ENCODE measurements around the gene KNSTRN. TPM values are rescaled to one million over a fixed set of nuclear protein-coding genes. Genes with fewer than 3 reads are reported as not detected.

KNSTRN gene
- total and polyA plus RNA-seq, 2 of the 13 experiments (the other 11 are each of a cell fraction or from before 2014, with no cell fraction given): 20.3 to 62.3 TPM

DNA sequence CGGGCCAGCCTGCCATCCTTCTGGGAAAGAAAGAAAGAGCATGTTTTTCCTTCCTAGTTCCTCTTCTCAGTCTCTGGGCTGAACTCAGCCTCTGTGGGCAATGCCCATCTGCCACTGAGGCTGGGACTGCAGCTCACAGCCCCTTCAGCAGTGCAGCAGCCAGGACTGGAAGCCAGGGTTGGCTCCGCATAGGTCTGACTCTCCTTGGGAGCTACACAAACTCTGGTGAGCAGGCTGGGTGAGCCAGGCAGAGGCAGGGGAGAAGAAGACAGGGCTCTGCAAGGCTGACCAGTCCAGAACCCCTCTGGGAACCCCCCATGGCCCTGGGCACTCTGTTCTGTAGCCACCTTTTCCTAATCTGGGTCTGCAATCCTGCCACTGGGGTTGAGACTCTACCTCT lies 20.9 kb upstream of the KNSTRN start:
- no peaks in the 10 kb centered on the region for H4K20me1 ChIP-seq (ENCODE audit: insufficient read depth, low read length)
- no TSS peak for BruUV-seq (replicated peaks)
- H3K27me3 ChIP-seq (ENCODE audit: control insufficient read depth in 1 of 2, insufficient read depth in 2 of 2, low read length in 2 of 2): peaks cover 11 to 75% of the 10 kb centered on the region in 2 experiments
- no peaks in the 10 kb centered on the region for H3K9me3 ChIP-seq (ENCODE audit: low read length)
- peaks cover 9% of the 10 kb centered on the region for H3K4me1 ChIP-seq (ENCODE audit: insufficient read depth, low read length)
- H3K36me3 ChIP-seq (replicated peaks in 1 of 2; ENCODE audit: control insufficient read depth in 1 of 2, insufficient read depth in 2 of 2, low read length in 2 of 2): no peaks in the 10 kb centered on the region
- CTCF ChIA-PET (ENCODE audit: low intra/inter-chr PET ratio, low total read pairs): no interaction called here
- intact Hi-C loops (cut with micrococcal nuclease; ENCODE audit: unreplicated experiment) (no loop called here), in situ Hi-C loops (cut with HindIII; ENCODE audit: extremely low pct_ligation_motif_present, low pct_unique_long_range_greater_than_20kb) (no loop called here)
- H3K27ac ChIP-seq (ENCODE audit: extremely low read length, insufficient read depth, low read length): no peak overlapping the region
- no peak for TF ChIP-seq ZNF7 (CRISPR knock-in tag; IDR thresholded peaks at IDR 0.05)
- H3K4me3 ChIP-seq (replicated peaks in 1 of 3; ENCODE audit: insufficient read depth in 1 of 3, low read depth in 2 of 3, low read length in 3 of 3): no peak overlapping the region
- H3K79me2 ChIP-seq (ENCODE audit: insufficient read depth, low read length): no peaks in the 10 kb centered on the region
- H2AFZ ChIP-seq (ENCODE audit: low read length): no peak overlapping the region
- H3K9ac ChIP-seq (ENCODE audit: insufficient read depth, low read depth, low read length): no peak overlapping the region
- FAIRE-seq (no peak), ATAC-seq (no peak), DNase-seq (ENCODE audit: low spot score) (no peak)
- no peak overlapping the region for H3K4me2 ChIP-seq (ENCODE audit: low read depth, low read length)
- POLR2A ChIA-PET: no interaction called here
- WGBS (ENCODE audit: low lambda C conversion rate): 58% methylated on average over 2 of the region's 2 CpGs

GRCh38 chr15:40363611-40364010 lies 18.9 kb upstream of the KNSTRN start:
- TF ChIP-seq MTF2 (CRISPR knock-in tag; IDR thresholded peaks at IDR 0.05; ENCODE audit: borderline replicate concordance): no peak
- in situ Hi-C loops (cut with HindIII; ENCODE audit: extremely low pct_ligation_motif_present, low pct_unique_long_range_greater_than_20kb): no loop called here

DNA sequence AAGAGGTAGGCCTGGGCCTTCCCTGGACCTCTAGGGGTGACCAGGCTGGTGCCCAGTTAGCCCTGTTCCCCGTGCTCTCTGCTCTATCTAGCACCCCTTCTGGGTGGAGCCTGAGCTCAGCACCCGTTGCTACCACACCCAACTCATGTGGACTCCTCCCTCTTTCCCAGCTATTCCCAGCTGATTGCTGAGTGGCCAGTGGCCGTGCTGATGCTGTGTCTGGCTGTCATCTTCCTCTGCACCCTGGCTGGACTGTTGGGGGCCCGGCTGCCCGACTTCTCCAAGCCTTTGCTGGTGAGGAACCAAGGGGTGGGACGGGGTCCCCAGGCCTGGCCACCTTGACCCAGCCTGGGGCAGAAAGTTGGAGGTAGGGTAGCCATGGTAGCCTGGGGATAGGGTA lies 18.3 kb upstream of the KNSTRN start:
- H3K79me2 ChIP-seq (ENCODE audit: insufficient read depth, low read length): no peaks in the 10 kb centered on the region
- no peaks in the 10 kb centered on the region for H3K36me3 ChIP-seq (replicated peaks in 1 of 2; ENCODE audit: control insufficient read depth in 1 of 2, insufficient read depth in 2 of 2, low read length in 2 of 2)
- intact Hi-C loops (cut with micrococcal nuclease; ENCODE audit: unreplicated experiment) (no loop called here), in situ Hi-C loops (cut with HindIII; ENCODE audit: extremely low pct_ligation_motif_present, low pct_unique_long_range_greater_than_20kb) (no loop called here)
- no peak overlapping the region for H2AFZ ChIP-seq (ENCODE audit: low read length)
- DNase-seq (ENCODE audit: low spot score): no peak
- H4K20me1 ChIP-seq (ENCODE audit: insufficient read depth, low read length): no peaks in the 10 kb centered on the region
- ATAC-seq: no peak
- peaks cover 13 to 78% of the 10 kb centered on the region in 2 experiments for H3K27me3 ChIP-seq (ENCODE audit: control insufficient read depth in 1 of 2, insufficient read depth in 2 of 2, low read length in 2 of 2)
- POLR2A ChIA-PET: no interaction called here
- no peak overlapping the region for H3K27ac ChIP-seq (ENCODE audit: extremely low read length, insufficient read depth, low read length)
- H3K9me3 ChIP-seq (ENCODE audit: low read length): no peaks in the 10 kb centered on the region
- H3K4me2 ChIP-seq (ENCODE audit: low read depth, low read length): no peak overlapping the region
- WGBS (ENCODE audit: low lambda C conversion rate): 2% methylated on average over 6 of the region's 6 CpGs
- no peak for FAIRE-seq
- no peak overlapping the region for H3K9ac ChIP-seq (ENCODE audit: insufficient read depth, low read depth, low read length)
- H3K4me3 ChIP-seq (replicated peaks in 1 of 3; ENCODE audit: insufficient read depth in 1 of 3, low read depth in 2 of 3, low read length in 3 of 3): no peak overlapping the region
- TF ChIP-seq, protein P1, sequence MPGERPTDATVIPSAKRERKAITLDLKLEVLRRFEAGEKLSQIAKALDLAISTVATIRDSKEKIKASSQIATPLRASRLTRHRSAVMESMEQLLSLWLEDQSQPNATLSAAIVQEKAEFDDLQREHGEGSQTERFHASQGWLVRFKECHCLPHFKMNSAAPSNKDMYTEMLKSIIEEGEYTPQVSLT (CRISPR knock-in tag; IDR thresholded peaks at IDR 0.05; ENCODE audit: borderline replicate concordance, low read depth): no peak
- no peak for TF ChIP-seq ZNF30 (CRISPR knock-in tag; IDR thresholded peaks at IDR 0.05)
- no peak for TF ChIP-seq KAT8 (CRISPR knock-in tag; IDR thresholded peaks at IDR 0.05)
- BruUV-seq (replicated peaks): no TSS peak
- no peaks in the 10 kb centered on the region for H3K4me1 ChIP-seq (ENCODE audit: insufficient read depth, low read length)
- CTCF ChIA-PET (ENCODE audit: low intra/inter-chr PET ratio, low total read pairs): no interaction called here

More at GRCh38 chr15:40363611-40364010, 18.9 kb upstream of the KNSTRN start:
- POLR2A ChIA-PET: no interaction called here
- H3K4me3 ChIP-seq (replicated peaks in 1 of 3; ENCODE audit: insufficient read depth in 1 of 3, low read depth in 2 of 3, low read length in 3 of 3): no peak overlapping the region
- FAIRE-seq (no peak), ATAC-seq (no peak), DNase-seq (ENCODE audit: low spot score) (no peak)
- CTCF ChIA-PET (ENCODE audit: low intra/inter-chr PET ratio, low total read pairs): no interaction called here
- intact Hi-C loops (cut with micrococcal nuclease; ENCODE audit: unreplicated experiment): no loop called here
- H3K27ac ChIP-seq (ENCODE audit: extremely low read length, insufficient read depth, low read length): no peak overlapping the region
- H2AFZ ChIP-seq (ENCODE audit: low read length): no peak overlapping the region
- no peak overlapping the region for H3K4me2 ChIP-seq (ENCODE audit: low read depth, low read length)
- peaks cover 6% of the 10 kb centered on the region for H3K4me1 ChIP-seq (ENCODE audit: insufficient read depth, low read length)
- peaks cover 11 to 78% of the 10 kb centered on the region in 2 experiments for H3K27me3 ChIP-seq (ENCODE audit: control insufficient read depth in 1 of 2, insufficient read depth in 2 of 2, low read length in 2 of 2)
- no peak overlapping the region for H3K9ac ChIP-seq (ENCODE audit: insufficient read depth, low read depth, low read length)
- no peaks in the 10 kb centered on the region for H4K20me1 ChIP-seq (ENCODE audit: insufficient read depth, low read length)
- H3K9me3 ChIP-seq (ENCODE audit: low read length): no peaks in the 10 kb centered on the region
- 22% methylated on average over 3 of the region's 8 CpGs for WGBS (ENCODE audit: low lambda C conversion rate)
- no peaks in the 10 kb centered on the region for H3K79me2 ChIP-seq (ENCODE audit: insufficient read depth, low read length)
- no TSS peak for BruUV-seq (replicated peaks)
- no peaks in the 10 kb centered on the region for H3K36me3 ChIP-seq (replicated peaks in 1 of 2; ENCODE audit: control insufficient read depth in 1 of 2, insufficient read depth in 2 of 2, low read length in 2 of 2)
